HepG2 (cell line): Measurements from ENCODE around the gene DHRS1. TPM values are rescaled to one million over a fixed set of nuclear protein-coding genes. Genes with fewer than 3 reads are reported as not detected.

Experiments used
- ADNP ChIP-seq: sonication (generic); formaldehyde crosslinking; IDR thresholded peaks from 2 replicates; pipeline ENCODE4 v1.4.0; 2020; ENCODE audit warnings: missing genetic modification reagents
- CREM ChIP-seq, 2 experiments: sonication (generic) in 1 of 2; formaldehyde crosslinking in 1 of 2; IDR thresholded peaks; 2 replicates each; pipeline versions ENCODE4 v1.4.0 to v1.6.1; 2016 to 2020; ENCODE audit warnings: antibody characterized with exemption in 1 of 2, mild to moderate bottlenecking in 1 of 2, missing genetic modification reagents in 1 of 2
- FOXA1 ChIP-seq, 2 experiments: fragments of 450-650 bp in 1 of 2; sonication (generic) in 1 of 2; formaldehyde crosslinking in 1 of 2; IDR thresholded peaks; 2 replicates each; pipeline versions ENCODE4 v1.4.0 to v1.6.1; 2016 to 2020; ENCODE audit warnings: missing genetic modification reagents in 1 of 2
- FOXP1 ChIP-seq, 2 experiments: fragments of 450-650 bp in 1 of 2; IDR thresholded peaks; 2 replicates each; pipeline ENCODE4 v1.6.1; 2017 to 2018; ENCODE audit warnings: antibody characterized with exemption in 1 of 2
- HDAC1 ChIP-seq: sonication (generic); formaldehyde crosslinking; IDR thresholded peaks from 2 replicates; pipeline ENCODE4 v1.5.1; 2020; ENCODE audit warnings: mild to moderate bottlenecking, missing genetic modification reagents
- KDM6A ChIP-seq: IDR thresholded peaks from 2 replicates; pipeline ENCODE4 v1.6.1; 2016; ENCODE audit warnings: low read depth
- KLF6 ChIP-seq: IDR thresholded peaks from 2 replicates; pipeline ENCODE4 v1.8.0; 2016; ENCODE audit warnings: missing biosample characterization, missing genetic modification reagents
- NAIF1 ChIP-seq: sonication (generic); formaldehyde crosslinking; IDR thresholded peaks from 2 replicates; pipeline ENCODE4 v1.5.0; 2020; ENCODE audit warnings: mild to moderate bottlenecking, missing genetic modification reagents, borderline replicate concordance
- NCOR1 ChIP-seq: fragments of 200-600 bp; sonication (generic); IDR thresholded peaks from 2 replicates; pipeline ENCODE4 v1.7.0; 2017; ENCODE audit warnings: antibody characterized with exemption, low read length, borderline replicate concordance
- PAX8 ChIP-seq: sonication (generic); formaldehyde crosslinking; IDR thresholded peaks from 2 replicates; pipeline ENCODE4 v1.8.0; 2022; ENCODE audit warnings: mild to moderate bottlenecking, missing genetic modification reagents, borderline replicate concordance
- PITX1 ChIP-seq: sonication (generic); formaldehyde crosslinking; IDR thresholded peaks from 2 replicates; pipeline ENCODE4 v1.5.1; 2020; ENCODE audit warnings: mild to moderate bottlenecking, missing genetic modification reagents
- POLR2AphosphoS5 ChIP-seq: IDR thresholded peaks from 2 replicates; pipeline ENCODE4 v1.6.1; 2012; ENCODE audit warnings: low read depth, low read length
- TBP ChIP-seq: sonication (generic); formaldehyde crosslinking; IDR thresholded peaks from 2 replicates; pipeline ENCODE4 v1.5.0; 2020; ENCODE audit warnings: missing genetic modification reagents
- TCF12 ChIP-seq, 2 experiments: fragments of 450-650 bp in 1 of 2; sonication (generic) in 1 of 2; formaldehyde crosslinking in 1 of 2; IDR thresholded peaks; 2 replicates each; pipeline versions ENCODE4 v1.6.1 to v1.8.0; 2017 to 2022; ENCODE audit warnings: antibody characterized with exemption in 1 of 2, mild to moderate bottlenecking in 1 of 2, missing genetic modification reagents in 1 of 2, moderate library complexity in 1 of 2
- ZBTB4 ChIP-seq: sonication (generic); formaldehyde crosslinking; IDR thresholded peaks from 2 replicates; pipeline ENCODE4 v1.4.0; 2020; ENCODE audit warnings: missing genetic modification reagents, mild to moderate bottlenecking, borderline replicate concordance
- ZMYM4 ChIP-seq: sonication (generic); formaldehyde crosslinking; IDR thresholded peaks from 2 replicates; pipeline ENCODE4 v1.8.1; 2023; ENCODE audit warnings: mild to moderate bottlenecking, missing genetic modification reagents
- ZNF160 ChIP-seq: sonication (generic); formaldehyde crosslinking; IDR thresholded peaks from 2 replicates; pipeline ENCODE4 v1.8.0; 2022; ENCODE audit warnings: mild to moderate bottlenecking, inconsistent platforms, missing genetic modification reagents
- ZNF446 ChIP-seq: sonication (generic); formaldehyde crosslinking; IDR thresholded peaks from 2 replicates; pipeline ENCODE4 v1.5.0; 2020; ENCODE audit warnings: mild to moderate bottlenecking, missing genetic modification reagents
- ZNF546 ChIP-seq: sonication (generic); formaldehyde crosslinking; conservative IDR thresholded peaks from 2 replicates; pipeline ENCODE4 v1.8.1; 2023; ENCODE audit warnings: mild to moderate bottlenecking, missing genetic modification reagents
- ZNF605 ChIP-seq: sonication (generic); formaldehyde crosslinking; IDR thresholded peaks from 2 replicates; pipeline ENCODE4 v1.8.0; 2022; ENCODE audit warnings: mild to moderate bottlenecking, missing genetic modification reagents
- ZNF678 ChIP-seq: sonication (generic); formaldehyde crosslinking; IDR thresholded peaks from 2 replicates; pipeline ENCODE4 v1.4.0; 2020; ENCODE audit warnings: mild to moderate bottlenecking, missing genetic modification reagents
- polyA plus RNA-seq, 8 experiments: library from polyadenylated mRNA; depleted of rRNA in 3 of 8; stranded (reverse) in 7 of 8; unstranded in 1 of 8; fragments of >200 nt; fragmentation: Illumina TruSeq in 4 of 8; extraction: Trizol in 4 of 8; gene quantifications; 2 replicates each; pipeline versions ENCODE4 v1.2.1 to v1.2.3, GENCODE V29; 2011 to 2016; ENCODE audit warnings: low read depth in 4 of 8, missing spikeins in 1 of 8, mixed read lengths in 1 of 8; ENCODE audit not compliant: insufficient read depth in 1 of 8
- total RNA-seq, 5 experiments: library from RNA; depleted of rRNA; stranded (reverse); fragments of >200 nt; fragmentation: Illumina TruSeq; extraction: Trizol; gene quantifications; 2 replicates each; pipeline ENCODE4 v1.2.3, GENCODE V29; 2016; ENCODE audit warnings: low read depth in 1 of 5
- TF ChIP-seq, protein P1 (sequence below): sonication (generic); formaldehyde crosslinking; IDR thresholded peaks from 2 replicates; pipeline ENCODE4 v1.4.0; 2020; ENCODE audit warnings: missing genetic modification reagents

DHRS1 gene
- total and polyA plus RNA-seq, 2 of the 13 experiments (the other 11 are each of a cell fraction or from before 2014, with no cell fraction given), result 49.8 to 60.8 TPM

DNA sequence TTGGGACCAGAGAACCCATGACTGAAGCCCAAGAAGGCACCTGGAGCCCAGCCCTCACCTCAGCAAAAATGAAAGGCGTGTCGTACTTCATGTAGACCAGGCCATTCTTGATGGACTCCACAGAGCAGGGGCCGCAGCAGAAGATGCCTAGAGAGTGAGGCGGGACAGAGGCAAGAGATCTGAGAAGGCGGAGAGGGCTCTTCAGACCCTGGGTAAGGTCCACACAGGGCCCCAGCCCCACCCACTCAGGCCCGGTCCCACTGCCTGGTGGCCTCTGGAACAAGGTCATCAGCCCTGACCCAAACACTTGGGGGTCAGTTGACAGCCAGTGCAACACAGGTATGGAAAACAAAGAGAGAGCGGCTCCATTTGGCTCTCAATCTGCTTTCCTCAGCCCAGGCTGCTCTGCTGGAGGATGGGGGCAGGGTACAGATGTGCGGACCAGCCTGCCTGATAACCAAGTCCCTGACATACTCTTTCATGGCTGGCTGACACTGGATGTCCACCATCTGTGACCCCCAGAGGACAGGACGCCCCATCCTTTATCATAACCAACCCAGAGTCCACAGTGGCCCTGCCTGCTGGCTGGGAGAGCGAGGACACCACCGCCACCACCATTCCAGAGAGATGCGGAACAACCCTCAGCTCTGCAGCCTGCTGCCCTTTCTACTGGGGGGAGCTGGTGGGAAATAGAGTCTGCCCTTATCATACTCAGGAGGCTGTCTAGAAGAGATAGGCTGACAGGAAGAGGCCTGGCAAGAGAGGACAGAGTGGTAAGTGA, 43.5 kb downstream of the DHRS1 start (continued):
- TF ChIP-seq TCF12 (IDR thresholded peaks at IDR 0.05) (no peak), TCF12 (CRISPR knock-in tag; IDR thresholded peaks at IDR 0.05) (0 out of 2 replicates have a peak, but pooled peaks have one; percentile 43), HDAC1 (CRISPR knock-in tag) (peak; percentile 71), FOXA1 (IDR thresholded peaks at IDR 0.05) (no peak), FOXA1 (CRISPR knock-in tag; IDR thresholded peaks at IDR 0.05) (no peak), NAIF1 (no peak), PITX1 (CRISPR knock-in tag) (0 out of 2 replicates have a peak, but pooled peaks have one; percentile 33), KDM6A (CRISPR knock-in tag) (0 out of 2 replicates have a peak, but pooled peaks have one; percentile 53), ZNF546 (CRISPR knock-in tag) (no peak), ZBTB4 (CRISPR knock-in tag) (peak; percentile 100), NCOR1 (peak; percentile 67), ADNP (CRISPR knock-in tag) (no peak), ZMYM4 (CRISPR knock-in tag) (peak; percentile 86), CREM (IDR thresholded peaks at IDR 0.05) (no peak), CREM (CRISPR knock-in tag; IDR thresholded peaks at IDR 0.05) (no peak), ZNF605 (CRISPR knock-in tag) (peak; percentile 82), KLF6 (CRISPR knock-in tag) (no peak), ZNF446 (peak; percentile 61), PAX8 (CRISPR knock-in tag) (peak; percentile 61; the same call in 1 of the 2 replicates), ZNF678 (peak; percentile 85; the same call in 1 of the 2 replicates), ZNF160 (peak; percentile 52; the same call in 1 of the 2 replicates), POLR2AphosphoS5 (no peak), FOXP1 (IDR thresholded peaks at IDR 0.05) (no peak), FOXP1 (CRISPR knock-in tag; IDR thresholded peaks at IDR 0.05) (peak; percentile 80), TBP (no peak)
- TF ChIP-seq, protein P1, sequence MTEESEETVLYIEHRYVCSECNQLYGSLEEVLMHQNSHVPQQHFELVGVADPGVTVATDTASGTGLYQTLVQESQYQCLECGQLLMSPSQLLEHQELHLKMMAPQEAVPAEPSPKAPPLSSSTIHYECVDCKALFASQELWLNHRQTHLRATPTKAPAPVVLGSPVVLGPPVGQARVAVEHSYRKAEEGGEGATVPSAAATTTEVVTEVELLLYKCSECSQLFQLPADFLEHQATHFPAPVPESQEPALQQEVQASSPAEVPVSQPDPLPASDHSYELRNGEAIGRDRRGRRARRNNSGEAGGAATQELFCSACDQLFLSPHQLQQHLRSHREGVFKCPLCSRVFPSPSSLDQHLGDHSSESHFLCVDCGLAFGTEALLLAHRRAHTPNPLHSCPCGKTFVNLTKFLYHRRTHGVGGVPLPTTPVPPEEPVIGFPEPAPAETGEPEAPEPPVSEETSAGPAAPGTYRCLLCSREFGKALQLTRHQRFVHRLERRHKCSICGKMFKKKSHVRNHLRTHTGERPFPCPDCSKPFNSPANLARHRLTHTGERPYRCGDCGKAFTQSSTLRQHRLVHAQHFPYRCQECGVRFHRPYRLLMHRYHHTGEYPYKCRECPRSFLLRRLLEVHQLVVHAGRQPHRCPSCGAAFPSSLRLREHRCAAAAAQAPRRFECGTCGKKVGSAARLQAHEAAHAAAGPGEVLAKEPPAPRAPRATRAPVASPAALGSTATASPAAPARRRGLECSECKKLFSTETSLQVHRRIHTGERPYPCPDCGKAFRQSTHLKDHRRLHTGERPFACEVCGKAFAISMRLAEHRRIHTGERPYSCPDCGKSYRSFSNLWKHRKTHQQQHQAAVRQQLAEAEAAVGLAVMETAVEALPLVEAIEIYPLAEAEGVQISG (CRISPR knock-in tag), result peak; percentile 90
